ENCODE results near the gene GTPBP6.

The GTPBP6 gene

GRCh38 chrX:334331-334891 is 15.8 kb upstream of the GTPBP6 start:
- no peak for TF ChIP-seq GATA2 (IDR thresholded peaks at IDR 0.05; ENCODE audit: low read depth, low read length)
- no peak for TF ChIP-seq GATA3 (IDR thresholded peaks at IDR 0.05; ENCODE audit: low read depth, low read length)

GRCh38 chrX:333611-334311 is 15.2 kb upstream of the GTPBP6 start:
- TF ChIP-seq GATA2 (IDR thresholded peaks at IDR 0.05; ENCODE audit: low read depth, low read length) (no peak), GATA3 (IDR thresholded peaks at IDR 0.05; ENCODE audit: low read depth, low read length) (no peak)

- TF ChIP-seq GATA3 (IDR thresholded peaks at IDR 0.05; ENCODE audit: low read depth, low read length) (no peak), GATA2 (IDR thresholded peaks at IDR 0.05; ENCODE audit: low read depth, low read length) (no peak)
These were observed 14.5 kb upstream of the GTPBP6 start for GRCh38 chrX:332916-333610.

GRCh38 chrX:332496-332860 is 13.9 kb upstream of the GTPBP6 start:
- TF ChIP-seq GATA3 (IDR thresholded peaks at IDR 0.05; ENCODE audit: low read depth, low read length) (no peak), GATA2 (IDR thresholded peaks at IDR 0.05; ENCODE audit: low read depth, low read length) (no peak)

- no peak for TF ChIP-seq GATA3 (IDR thresholded peaks at IDR 0.05; ENCODE audit: low read depth, low read length)
- TF ChIP-seq GATA2 (IDR thresholded peaks at IDR 0.05; ENCODE audit: low read depth, low read length): no peak
These were observed 13.4 kb upstream of the GTPBP6 start for GRCh38 chrX:331825-332495.

GRCh38 chrX:331151-331824 is 12.7 kb upstream of the GTPBP6 start:
- TF ChIP-seq GATA3 (IDR thresholded peaks at IDR 0.05; ENCODE audit: low read depth, low read length) (no peak), GATA2 (IDR thresholded peaks at IDR 0.05; ENCODE audit: low read depth, low read length) (no peak)

- TF ChIP-seq GATA2 (IDR thresholded peaks at IDR 0.05; ENCODE audit: low read depth, low read length) (no peak), GATA3 (IDR thresholded peaks at IDR 0.05; ENCODE audit: low read depth, low read length) (no peak)
These were observed 12.1 kb upstream of the GTPBP6 start for GRCh38 chrX:330726-331150.

- TF ChIP-seq GATA3 (IDR thresholded peaks at IDR 0.05; ENCODE audit: low read depth, low read length) (no peak), GATA2 (IDR thresholded peaks at IDR 0.05; ENCODE audit: low read depth, low read length) (no peak)
These were observed 10.8 kb upstream of the GTPBP6 start for GRCh38 chrX:329291-329910.

GRCh38 chrX:327660-328126 is 9.1 kb upstream of the GTPBP6 start:
- TF ChIP-seq GATA2 (IDR thresholded peaks at IDR 0.05; ENCODE audit: low read depth, low read length) (no peak), GATA3 (IDR thresholded peaks at IDR 0.05; ENCODE audit: low read depth, low read length) (no peak)

- TF ChIP-seq GATA3 (IDR thresholded peaks at IDR 0.05; ENCODE audit: low read depth, low read length): no peak
- TF ChIP-seq GATA2 (IDR thresholded peaks at IDR 0.05; ENCODE audit: low read depth, low read length): peak; percentile 29; the same call in 1 of the 2 replicates
These were observed 5.4 kb upstream of the GTPBP6 start for GRCh38 chrX:323721-324628.

- TF ChIP-seq GATA3 (IDR thresholded peaks at IDR 0.05; ENCODE audit: low read depth, low read length): no peak
These were observed 1.7 kb upstream of the GTPBP6 start for GRCh38 chrX:320126-320783.

- TF ChIP-seq GATA3 (IDR thresholded peaks at IDR 0.05; ENCODE audit: low read depth, low read length) (no peak), GATA2 (IDR thresholded peaks at IDR 0.05; ENCODE audit: low read depth, low read length) (no peak)
These were observed 1.1 kb upstream of the GTPBP6 start for GRCh38 chrX:319579-320125.

Measured in SH-SY5Y (cell line).